IPS-NIHi7 (cell line): ENCODE data around the gene HDLBP.

ENCODE experiments used
- DNase-seq: peaks from one replicate; pipeline ENCODE4 v3.0.0; 2012; ENCODE audit warnings: mixed read lengths; ENCODE audit errors: extremely low spot score

Gene HDLBP

GRCh38 chr2:241195506-241196130 lies 119.9 kb downstream of the HDLBP start:
- no peak for DNase-seq

- no peak for DNase-seq
These were observed 120.7 kb downstream of the HDLBP start for GRCh38 chr2:241194811-241195210.

DNA sequence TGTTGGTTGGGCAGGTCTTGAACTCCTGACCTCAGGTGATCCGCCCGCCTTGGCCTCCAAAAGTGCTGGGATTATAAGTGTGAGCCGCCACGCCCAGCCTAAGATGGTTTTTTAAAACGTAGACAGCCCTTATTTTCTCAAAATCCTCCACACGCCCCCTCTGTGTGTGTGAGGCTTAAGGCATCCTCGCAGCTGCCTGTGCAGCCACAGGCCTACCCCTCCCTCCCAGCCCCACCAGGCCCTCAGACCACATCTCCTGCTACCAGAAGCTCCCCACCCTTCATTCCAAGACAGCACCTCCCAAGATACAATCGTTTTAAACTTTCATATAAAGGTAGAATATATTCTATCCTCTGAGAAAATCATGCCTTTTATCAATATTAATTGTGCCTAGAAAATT lies 122.2 kb downstream of the HDLBP start:
- no peak for DNase-seq

DNA sequence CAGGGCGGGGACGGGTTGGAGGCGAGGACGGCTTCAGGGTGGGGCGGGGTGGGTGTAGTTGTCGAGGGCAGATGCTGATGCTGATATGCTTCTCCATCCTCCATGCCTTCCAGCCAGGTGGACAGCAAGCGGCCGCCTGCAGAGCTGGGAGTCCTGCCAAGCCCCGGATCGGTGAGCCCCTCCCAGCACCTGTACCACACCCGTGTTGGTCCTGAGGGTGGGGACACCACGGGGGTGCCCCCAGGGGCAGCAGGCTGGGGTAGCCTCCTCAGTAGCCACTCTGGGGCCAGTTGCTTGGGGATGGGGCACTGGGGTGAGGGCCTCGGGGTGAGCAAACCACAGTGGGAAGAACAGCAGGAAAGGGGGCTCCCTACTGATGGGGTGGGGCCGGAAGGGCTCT lies 124.4 kb downstream of the HDLBP start:
- DNase-seq, result no peak

- DNase-seq, result no peak
These were observed 125.0 kb downstream of the HDLBP start for GRCh38 chr2:241190291-241190981.

DNA sequence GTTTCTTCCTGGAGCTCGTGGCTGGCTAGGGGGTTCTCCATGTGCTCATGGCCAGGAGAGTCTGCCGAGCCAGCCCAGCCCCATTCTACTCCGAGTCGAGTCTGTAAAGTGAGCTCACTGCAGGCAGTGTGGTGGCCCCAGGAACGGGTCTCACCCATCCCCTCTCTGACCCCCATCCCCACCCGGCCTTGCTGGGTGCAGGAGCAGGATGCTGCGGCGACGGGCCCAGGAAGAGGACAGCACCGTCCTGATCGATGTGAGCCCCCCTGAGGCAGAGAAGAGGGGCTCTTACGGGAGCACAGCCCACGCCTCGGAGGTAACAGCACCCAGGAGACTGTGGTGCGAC lies 125.6 kb downstream of the HDLBP start:
- DNase-seq, result no peak

- DNase-seq, result no peak
These were observed 126.2 kb downstream of the HDLBP start for GRCh38 chr2:241189093-241189855.

DNA sequence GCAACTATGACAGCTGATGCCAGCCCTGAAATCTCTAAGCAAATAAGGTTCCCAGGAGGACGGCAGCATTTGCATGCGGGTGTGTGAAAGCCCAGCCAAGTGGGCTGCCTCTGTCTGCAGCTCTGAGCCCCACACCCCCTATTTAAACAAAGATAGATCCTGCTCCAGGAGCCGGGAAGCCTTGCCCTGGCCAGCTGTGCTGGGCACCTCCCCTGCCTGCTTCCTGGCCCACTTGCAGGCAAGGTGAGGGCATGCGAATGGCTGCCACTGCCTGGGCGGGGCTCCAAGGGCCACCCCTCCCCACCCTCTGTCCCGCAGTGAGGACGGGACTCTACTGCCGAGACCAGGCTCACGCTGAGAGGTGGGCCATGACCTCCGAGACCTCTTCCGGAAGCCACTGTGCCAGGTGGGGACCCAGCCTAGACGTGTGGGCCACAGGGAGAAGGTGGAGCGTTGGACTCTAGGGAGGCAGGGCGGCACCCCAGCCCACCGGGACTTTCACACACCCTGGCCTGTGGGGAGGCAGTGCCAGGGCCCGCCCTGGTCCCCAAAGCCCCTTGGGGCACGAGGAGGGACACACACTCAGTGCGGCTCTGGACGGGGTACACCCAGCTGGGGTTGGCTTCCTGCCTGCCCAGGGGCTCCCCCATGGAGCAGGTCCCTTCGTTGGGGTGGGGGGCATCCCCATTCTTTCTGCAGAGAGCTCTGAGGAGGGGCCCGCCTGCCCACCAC lies 126.9 kb downstream of the HDLBP start, which contains the start of gene ANO7:
Gene ANO7 (plus strand): TSS at position 317 of the 732 bp plus-strand sequence. CDS start 1,387 bp downstream, outside the sequence.
- DNase-seq, result no peak

GRCh38 chr2:241187918-241188234 lies 127.6 kb downstream of the HDLBP start:
- no peak for DNase-seq

DNA sequence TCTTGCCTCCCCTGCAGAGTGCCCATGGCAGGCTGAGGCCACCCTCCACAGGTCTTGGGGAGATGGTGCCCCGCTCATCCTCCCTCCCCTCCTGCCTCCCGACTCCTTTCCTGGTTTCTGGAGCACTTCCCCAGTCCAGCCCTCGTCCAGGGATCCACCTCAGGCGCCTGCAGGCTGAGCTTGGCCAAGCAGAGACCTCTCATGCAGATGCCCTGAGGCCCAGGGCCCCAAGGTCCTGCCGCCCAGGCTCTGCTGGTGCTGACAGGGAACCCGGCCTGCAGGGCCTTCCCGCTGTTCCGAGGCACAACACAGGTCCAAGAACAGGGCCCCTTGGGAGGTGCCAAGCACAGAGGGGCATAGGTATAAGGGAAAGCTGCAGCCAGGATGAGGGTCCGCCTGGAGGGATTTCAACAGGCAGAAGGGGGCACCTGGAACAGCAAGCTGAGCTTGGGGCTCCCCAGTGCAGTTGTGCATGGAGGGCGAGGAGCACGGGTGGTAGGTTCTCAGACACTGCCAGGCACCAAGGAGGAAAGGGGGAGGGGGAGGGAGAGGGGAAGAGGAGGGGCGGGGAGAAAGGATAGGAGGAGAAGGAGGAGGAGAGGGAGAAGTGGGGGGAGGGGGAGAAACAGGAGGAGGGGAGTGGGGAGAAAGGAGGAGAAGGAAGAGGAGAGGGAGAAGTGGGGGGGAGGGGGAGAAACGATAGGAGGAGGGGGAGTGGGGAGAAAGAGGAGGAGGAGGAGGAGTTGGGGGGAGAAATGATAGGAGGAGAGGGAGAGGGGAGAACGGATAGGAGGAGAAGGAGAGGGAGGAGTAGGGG lies 128.2 kb downstream of the HDLBP start:
- DNase-seq, result no peak

- no peak for DNase-seq
These were observed 129.5 kb downstream of the HDLBP start for GRCh38 chr2:241185961-241186360.

GRCh38 chr2:241184901-241185300 lies 130.6 kb downstream of the HDLBP start:
- DNase-seq, result no peak

DNA sequence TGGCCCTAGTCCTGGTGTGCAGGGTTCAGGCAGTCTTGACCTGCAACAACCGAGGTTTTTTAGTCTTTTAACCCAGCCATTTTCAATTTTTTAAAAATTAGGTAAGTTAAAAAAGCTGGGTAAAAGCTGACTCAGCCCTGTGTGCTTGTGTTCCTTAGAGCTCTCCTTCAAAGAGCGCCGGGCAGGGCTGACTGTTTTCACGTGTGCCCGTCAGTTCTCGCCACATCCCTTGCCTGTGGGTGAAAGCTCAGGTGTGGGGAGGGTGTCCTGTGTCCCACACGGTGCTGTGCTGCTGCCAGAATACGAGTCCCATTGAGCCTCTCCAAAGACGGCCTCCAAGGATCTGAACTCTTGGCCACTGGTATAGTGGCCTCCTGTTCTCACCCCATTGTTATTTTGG lies 132.3 kb downstream of the HDLBP start:
- DNase-seq, result no peak

- DNase-seq, result no peak
These were observed 132.8 kb downstream of the HDLBP start for GRCh38 chr2:241182531-241183133.

- no peak for DNase-seq
These were observed 133.3 kb downstream of the HDLBP start for GRCh38 chr2:241182126-241182525.

DNA sequence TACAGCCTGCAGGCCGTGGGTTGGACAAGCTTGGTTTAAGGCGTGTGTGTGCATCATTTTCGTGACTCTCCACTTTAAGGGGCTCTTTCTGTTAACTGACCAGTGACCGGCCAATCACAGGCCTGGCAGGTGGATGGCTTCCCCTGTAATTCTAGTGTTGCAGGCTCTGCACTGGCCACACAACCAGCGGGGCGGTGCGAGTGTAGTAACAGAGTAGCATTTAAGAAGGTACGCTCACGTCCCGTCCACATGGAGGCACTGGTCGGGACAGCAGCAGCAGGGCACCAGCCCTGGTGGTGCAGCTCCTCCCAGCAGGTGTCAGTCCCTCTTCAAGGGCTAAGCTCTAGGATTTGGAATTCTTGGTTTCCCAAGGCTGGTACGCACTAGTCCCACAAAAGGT lies 135.0 kb downstream of the HDLBP start:
- peak; percentile 90 for DNase-seq

DNA sequence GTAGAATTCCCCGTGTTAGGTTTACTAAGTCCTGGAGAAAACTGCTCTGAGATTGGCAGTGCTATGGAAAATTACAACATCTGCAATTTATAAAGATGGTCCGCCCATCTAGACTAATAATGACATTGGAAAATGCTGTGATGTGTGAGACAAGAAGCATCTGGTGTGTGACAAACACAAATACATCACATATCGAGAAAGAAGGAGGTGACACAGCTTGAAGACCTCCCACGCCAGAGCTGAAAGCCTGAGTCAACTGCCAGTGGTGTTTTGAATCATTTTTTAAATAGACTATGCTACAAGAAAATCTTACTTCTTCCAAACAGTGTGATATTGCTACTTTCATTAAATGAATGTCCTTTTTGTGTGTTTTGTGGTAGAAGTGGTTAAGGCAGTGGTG lies 135.6 kb downstream of the HDLBP start:
- DNase-seq, result no peak

DNA sequence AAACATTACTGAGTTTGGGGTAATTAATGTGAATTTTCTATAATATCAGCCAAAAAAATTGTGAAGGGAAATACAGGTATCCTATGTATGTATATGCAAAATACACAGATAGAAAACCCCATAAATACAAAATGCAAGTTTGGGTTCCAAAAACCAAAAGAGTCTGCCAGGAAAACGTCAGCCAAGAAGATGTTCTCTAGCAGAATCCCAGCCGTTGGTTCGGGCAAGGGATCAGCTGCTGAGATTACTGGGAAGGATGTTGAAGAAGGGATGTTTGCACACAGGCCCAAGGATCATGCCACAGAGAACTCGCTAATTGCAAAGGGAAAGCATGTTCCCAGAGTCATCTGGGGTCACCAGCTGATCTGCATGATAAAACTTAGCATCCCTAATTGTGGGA lies 136.5 kb downstream of the HDLBP start:
- no peak for DNase-seq

GRCh38 chr2:241177526-241178334 lies 137.7 kb downstream of the HDLBP start:
- DNase-seq, result no peak
